ENCODE measurements around the gene RPL10.

GRCh38 chrX:154382483-154383069 lies 15.6 kb upstream of the RPL10 start:
- TF ChIP-seq EZH2phosphoT487 (IDR thresholded peaks at IDR 0.05; ENCODE audit: insufficient read depth, low read depth) (no peak), EZH2 (IDR thresholded peaks at IDR 0.05; ENCODE audit: insufficient read depth, poor library complexity, severe bottlenecking) (no peak)
